Jurkat, Clone E6-1 (cell line): Measurements from ENCODE around the gene SHKBP1.
"Not testable (repeated sequence)": the region's sequence is repeated elsewhere in the genome, so short reads cannot be mapped to it uniquely, and the experiment has no call there.

Experiments
- DNase-seq: peaks from one replicate; pipeline ENCODE4 v3.0.0-alpha.2; 2011; ENCODE audit warnings: low read depth, low spot score
- H3K4me3 ChIP-seq: 2 replicates; pipeline ENCODE4 v1.5.1; 2011; ENCODE audit warnings: mild to moderate bottlenecking, low read length, control low read depth, moderate library complexity

The SHKBP1 gene

DNA sequence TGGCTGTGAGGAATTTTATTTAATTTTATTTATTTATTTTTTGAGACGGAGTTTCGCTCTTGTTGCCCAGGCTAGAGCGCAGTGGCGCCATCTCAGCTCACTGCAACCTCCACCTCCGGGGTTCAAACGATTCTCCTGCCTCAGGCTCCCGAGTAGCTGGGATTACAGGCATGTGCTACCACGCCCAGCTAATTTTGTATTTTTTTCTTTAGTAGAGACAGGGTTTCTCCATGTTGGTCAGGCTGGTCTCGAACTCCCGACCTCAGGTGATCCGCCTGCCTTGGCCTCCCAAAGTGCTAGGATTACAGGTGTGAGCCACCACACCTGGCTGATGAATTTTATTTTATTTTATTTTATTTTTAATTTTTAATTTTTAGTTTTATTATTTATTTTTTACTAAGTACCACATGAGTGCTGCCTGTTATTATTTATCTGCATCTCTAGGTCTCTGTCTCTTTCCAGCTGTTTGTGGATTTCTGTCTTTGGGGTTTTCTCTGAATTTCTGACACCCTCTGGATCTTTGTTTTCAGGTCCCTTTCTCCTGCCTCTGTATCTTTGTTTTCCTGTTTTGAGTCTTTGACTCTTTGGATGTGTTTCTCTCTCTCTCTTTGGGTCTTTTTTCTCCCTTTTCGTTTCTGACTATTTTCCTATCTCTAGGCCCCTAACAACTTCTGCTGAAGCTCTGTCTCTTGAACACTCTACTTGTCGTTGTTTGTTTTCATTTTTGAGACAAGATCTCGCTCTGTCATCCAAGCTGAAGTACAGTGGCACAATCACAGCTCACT lies 47.9 kb downstream of the SHKBP1 start:
- not testable (repeated sequence) for H3K4me3 ChIP-seq, DNase-seq

DNA sequence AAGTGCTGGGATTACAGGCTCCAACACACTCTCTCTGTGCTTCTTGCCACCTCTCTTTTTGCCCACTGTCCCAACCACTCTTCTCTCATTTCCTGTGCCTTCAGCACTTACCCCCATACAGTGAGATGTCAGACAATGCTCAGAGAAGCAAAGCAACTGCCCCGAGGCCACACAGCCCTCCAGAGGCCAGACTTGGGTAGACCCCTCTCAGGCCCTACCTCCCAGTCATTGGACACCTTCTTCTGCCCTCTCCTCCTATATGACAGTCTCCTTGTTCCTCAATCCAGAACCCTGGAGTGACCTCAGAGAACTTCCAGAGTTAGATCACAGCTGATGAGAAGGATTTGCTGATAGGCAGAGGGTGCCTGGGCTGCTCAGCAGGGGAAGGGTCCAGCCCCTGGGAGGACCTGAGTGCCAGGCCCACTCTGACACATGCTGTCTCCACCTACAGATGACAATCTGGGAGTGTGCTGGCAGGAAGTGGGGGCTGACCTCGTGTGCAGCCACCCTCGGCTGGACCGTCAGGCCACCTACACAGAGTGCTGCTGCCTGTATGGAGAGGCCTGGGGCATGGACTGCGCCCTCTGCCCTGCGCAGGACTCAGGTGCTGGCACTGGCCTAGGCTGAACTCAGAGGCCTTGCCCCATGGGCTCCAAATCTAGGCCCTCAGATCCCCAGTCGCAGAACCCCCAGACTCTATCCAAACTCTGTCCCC lies 48.9 kb downstream of the SHKBP1 start:
- no peak overlapping the region for H3K4me3 ChIP-seq
- DNase-seq: no peak

DNA sequence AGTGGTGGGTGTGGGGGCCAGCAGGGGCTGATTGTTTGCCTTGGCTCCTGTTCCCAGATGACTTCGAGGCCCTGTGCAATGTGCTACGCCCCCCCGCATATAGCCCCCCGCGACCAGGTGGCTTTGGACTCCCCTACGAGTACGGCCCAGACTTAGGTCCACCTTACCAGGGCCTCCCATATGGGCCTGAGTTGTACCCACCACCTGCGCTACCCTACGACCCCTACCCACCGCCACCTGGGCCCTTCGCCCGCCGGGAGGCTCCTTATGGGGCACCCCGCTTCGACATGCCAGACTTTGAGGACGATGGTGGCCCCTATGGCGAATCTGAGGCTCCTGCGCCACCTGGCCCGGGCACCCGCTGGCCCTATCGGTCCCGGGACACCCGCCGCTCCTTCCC lies 50.2 kb downstream of the SHKBP1 start:
- H3K4me3 ChIP-seq: no peak overlapping the region
- DNase-seq: no peak

DNA sequence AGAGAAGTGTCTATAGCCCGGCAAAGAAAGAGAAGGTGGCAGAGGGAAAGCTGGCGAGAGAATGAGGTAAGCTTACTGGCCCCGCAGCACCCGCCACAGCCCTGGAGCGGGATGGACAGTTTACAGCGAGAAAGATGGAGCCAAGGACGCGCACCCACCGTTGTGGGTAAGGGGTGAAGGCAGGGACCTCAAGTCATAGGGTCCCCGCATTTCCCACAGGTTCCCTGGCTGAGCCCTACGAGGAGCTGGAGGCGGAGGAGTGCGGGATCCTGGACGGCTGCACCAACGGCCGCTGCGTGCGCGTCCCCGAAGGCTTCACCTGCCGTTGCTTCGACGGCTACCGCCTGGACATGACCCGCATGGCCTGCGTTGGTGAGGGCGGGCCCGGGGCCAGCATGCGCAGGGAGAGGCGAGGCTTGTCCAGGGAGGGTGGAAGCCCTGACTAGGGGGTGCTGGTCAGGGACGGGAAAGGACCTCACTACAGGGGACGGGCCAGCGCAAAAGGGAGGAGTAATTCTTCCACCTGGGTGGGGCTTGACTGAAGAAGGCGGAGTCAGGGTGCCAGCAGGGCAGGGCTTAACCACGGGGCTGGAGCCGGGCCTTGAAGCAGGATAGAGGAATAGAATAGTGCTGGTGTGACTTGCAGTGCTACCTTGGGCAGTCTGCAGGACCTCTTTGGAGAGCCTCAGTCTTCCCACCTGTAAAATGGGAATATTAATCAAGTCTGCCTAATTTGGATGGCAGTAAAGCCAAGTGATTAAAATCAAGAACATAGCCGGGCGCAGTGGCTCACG lies 51.0 kb downstream of the SHKBP1 start:
- H3K4me3 ChIP-seq: no peak overlapping the region
- DNase-seq: no peak

DNA sequence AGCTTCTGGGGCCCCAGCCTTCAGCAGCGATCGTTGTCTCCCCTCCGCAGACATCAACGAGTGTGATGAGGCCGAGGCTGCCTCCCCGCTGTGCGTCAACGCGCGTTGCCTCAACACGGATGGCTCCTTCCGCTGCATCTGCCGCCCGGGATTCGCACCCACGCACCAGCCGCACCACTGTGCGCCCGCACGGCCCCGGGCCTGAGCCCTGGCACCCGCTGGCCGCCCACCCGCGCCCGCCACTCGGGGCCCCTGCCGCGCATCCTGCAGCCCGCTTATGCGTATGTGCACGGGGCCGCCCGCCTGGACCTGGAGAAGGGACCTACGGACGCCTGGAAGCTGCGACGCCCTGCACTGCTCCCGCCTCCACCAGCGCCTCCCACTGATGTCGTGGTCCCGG lies 52.7 kb downstream of the SHKBP1 start:
- H3K4me3 ChIP-seq: no peak overlapping the region
- no peak for DNase-seq

DNA sequence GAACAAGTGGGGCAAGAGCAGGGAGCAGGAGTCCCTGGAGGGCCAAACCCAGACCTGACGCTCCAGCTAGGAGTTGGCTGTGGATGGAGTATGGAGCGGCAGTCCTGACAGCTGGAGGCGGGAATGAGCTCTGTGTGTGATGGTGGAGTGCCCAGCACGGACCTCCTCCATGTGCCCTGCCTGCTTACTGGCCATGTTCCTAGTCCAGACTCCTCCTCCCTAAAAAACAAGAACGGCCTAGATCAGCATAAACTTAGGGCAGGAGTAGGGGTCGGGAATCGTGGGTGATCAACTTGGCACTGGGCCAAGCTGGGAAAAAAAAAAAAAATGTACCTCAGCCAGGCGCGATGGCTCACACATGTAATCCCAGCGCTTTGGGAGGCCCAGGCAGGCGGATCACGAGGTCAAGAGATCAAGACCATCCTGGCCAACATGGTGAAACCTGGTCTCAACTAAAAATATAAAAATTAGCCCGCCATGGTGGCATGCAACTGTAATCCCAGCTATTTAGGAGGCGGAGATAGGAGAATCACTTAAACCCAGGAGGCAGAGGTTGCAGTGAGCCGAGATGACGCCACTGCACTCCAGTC lies 54.0 kb downstream of the SHKBP1 start:
- DNase-seq: no peak
- H3K4me3 ChIP-seq: no peak overlapping the region

DNA sequence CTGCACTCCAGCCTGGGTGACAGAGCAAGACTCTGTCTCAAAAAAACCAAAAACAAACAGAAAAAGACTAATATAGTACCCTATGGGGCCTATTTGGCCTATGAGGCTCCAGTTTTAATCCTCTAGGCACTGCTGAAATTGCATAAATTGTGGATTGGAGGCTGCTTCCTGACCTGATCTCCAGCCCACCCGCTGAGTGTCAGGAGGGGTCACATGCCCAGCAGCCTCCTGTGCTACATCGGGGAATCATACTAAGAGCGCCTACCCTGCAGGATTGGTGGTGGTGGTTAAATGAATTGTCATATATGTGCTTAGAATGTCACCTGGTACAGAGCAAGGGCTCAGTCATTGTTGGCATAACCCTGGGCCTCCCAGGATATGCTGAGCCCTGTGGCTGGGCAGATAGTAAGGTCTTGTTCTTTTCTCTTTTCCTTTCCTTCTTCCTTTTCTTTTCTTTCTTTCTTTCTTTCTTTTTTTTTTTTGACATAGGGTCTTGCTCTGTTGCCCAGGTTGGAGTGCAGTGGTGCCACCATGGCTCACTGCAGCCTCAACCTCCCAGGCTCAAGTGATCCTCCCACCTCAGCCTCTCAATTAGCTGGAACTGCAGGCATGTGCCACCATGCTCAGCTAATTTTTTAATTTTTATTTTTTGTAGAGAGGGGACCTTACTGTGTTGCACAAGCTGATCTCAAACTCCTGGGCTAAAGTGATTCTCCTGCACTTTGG lies 55.8 kb downstream of the SHKBP1 start:
- no peak overlapping the region for H3K4me3 ChIP-seq
- no peak for DNase-seq

DNA sequence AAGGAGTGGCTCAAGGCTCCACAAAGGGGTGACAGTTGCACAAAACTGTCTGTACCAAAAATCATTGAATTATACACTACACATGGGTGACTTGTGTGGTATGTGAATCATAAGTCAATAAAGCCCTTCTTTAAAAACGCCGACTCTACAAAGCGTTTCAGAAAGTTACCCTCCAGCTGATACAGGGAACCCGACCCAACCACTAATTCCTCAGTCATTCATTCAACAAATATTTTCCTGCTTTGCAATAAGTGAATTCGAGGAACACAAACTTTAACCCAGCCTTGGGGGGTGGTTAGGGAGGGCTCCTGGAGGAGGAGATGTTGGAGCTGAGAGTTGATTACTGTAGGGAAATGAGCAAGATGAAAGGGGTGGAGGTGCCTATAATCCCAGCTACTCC lies 56.5 kb downstream of the SHKBP1 start:
- DNase-seq: no peak
- H3K4me3 ChIP-seq: no peak overlapping the region

DNA sequence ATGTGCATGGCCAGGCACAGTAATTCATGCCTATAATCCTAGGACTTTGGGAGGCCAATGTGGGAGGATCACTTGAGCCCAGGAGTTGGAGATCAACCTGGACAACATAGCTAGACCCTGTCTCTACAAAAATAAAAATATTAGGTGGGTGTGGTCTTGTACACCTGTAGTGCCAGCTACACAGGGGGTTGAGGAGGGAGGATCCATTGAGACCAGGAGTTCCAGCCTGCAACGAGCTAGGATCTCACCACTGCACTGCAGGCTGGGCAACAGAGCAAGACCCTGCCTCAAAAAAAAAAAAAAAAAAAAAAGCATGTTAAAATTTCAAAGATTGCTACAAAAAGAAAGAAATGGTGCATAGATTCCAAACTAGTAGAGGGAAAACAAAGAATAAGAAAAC lies 61.7 kb downstream of the SHKBP1 start:
- no peak overlapping the region for H3K4me3 ChIP-seq
- no peak for DNase-seq

DNA sequence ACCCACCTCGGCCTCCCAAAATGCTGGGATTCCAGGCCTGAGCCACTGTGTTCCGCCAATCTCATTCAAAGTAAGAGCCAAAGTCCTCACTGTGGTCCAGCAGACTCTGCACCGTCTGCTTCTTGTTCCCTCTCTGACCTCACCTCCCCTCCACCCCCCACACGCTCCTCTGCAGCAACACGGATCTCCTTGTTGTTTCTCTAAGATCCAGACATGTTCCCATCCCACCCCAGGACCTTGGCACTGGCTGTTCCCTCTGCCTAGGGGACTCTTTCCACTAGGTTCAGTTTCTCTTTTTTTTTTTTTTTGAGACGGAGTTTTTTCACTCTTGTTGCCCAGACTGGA lies 62.9 kb downstream of the SHKBP1 start:
- H3K4me3 ChIP-seq: no peak overlapping the region
- DNase-seq: no peak

DNA sequence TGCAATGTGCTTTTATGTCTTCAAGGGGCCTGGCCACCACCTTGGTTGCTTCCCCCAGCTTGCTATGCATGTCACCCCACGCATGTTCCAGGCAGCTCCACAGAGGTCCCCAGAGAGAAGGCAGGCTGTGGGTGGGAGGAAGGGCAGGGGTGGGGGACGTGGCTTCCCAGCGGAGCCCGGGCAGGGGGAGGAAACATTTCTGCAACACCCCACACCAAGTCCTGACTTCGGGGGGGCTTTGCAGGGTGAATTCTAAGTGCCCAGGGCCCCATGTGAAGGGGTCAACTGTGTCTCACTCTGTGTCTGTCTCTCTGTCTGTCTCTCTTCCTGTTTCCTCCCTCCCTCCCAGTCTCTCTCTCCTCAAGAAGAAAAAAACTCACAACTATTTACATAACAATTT lies 64.1 kb downstream of the SHKBP1 start:
- no peak for DNase-seq
- no peak overlapping the region for H3K4me3 ChIP-seq
